ENCODE data around the gene ROS1.

GRCh38 chr6:117456250-117456649 is 30.5 kb upstream of the ROS1 start:
- TF ChIP-seq CTCF (IDR thresholded peaks at IDR 0.05; ENCODE audit: low read depth, low read length) (no peak), POLR2A (IDR thresholded peaks at IDR 0.05; ENCODE audit: extremely low read depth, insufficient read length) (no peak), MYC (IDR thresholded peaks at IDR 0.05; ENCODE audit: low read depth, low read length) (no peak)
- TF ChIP-seq, protein P1, sequence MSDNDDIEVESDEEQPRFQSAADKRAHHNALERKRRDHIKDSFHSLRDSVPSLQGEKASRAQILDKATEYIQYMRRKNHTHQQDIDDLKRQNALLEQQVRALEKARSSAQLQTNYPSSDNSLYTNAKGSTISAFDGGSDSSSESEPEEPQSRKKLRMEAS (IDR thresholded peaks at IDR 0.05; ENCODE audit: low read depth, low read length): no peak

All from NB4 (cell line).